ENCODE data around the gene SETD1A. TPM values are rescaled to one million over a fixed set of nuclear protein-coding genes. Genes with fewer than 3 reads are reported as not detected.
"Not testable (repeated sequence)": the region's sequence is repeated elsewhere in the genome, so short reads cannot be mapped to it uniquely, and the experiment has no call there.

Gene SETD1A
- polyA plus RNA-seq, 2 of the 4 experiments (the other 2 are of a cell fraction) = 2.0 to 21.2 TPM

DNA sequence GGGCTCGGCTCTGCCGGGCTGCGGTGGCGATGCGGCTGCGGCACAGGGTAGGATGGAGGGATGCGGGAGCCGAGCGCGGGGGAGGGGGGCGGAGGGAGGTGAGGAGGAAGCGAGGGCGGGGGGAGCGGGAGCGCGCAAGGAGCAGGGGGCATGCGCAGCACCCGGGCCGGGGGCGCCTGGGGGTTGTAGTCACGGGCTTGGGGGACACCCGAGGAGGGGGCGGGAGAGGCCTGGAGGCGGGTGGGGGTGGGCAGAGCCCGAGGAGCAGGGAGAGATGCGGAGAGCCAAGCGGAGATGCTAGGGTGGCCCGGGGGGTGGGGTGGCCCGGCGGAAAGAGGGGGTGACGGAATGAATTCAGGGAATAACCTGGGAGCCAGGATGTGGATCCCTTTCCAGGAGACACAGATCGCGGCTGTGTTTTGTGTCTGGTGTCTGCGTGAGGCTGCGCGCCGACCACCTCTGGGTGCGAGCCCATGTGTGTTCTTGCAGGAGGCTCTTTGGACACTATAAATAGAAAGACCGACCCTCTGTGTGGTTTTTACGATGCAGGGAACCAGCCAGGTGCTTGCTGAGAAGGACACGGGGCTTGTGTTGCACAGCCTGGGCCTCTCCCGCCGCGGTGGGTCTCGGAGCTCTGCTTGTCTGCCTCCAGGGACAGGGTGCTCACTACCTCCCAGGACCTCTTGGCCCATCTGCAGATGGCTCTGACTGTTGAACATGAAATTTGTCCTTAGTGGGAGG lies 53.2 kb downstream of the SETD1A start, which contains the start of gene STX1B:
Gene STX1B, minus strand, starts transcription at position 54 of the 741 bp plus-strand sequence. CDS start 242 bp downstream, outside the sequence.
- ATAC-seq = no peak
- TF ChIP-seq CHD4 (IDR thresholded peaks at IDR 0.05; ENCODE audit: borderline replicate concordance) (no peak), FOXS1 (CRISPR knock-in tag; IDR thresholded peaks at IDR 0.05) (no peak), HOXB13 (CRISPR knock-in tag; IDR thresholded peaks at IDR 0.05; ENCODE audit: low read depth) (no peak), ZFP36 (IDR thresholded peaks at IDR 0.05; ENCODE audit: borderline replicate concordance, partially characterized antibody) (no peak), TP53 (CRISPR knock-in tag; IDR thresholded peaks at IDR 0.05) (no peak), POLR2AphosphoS2 (conservative IDR thresholded peaks at IDR 0.05; ENCODE audit: low read length) (no peak), RAD21 (conservative IDR thresholded peaks at IDR 0.05 in 1 of 2, IDR thresholded peaks at IDR 0.05 in 1 of 2) (no peak), TFCP2L1 (CRISPR knock-in tag; IDR thresholded peaks at IDR 0.05) (no peak), JUN (IDR thresholded peaks at IDR 0.05) (no peak), ESRRA (IDR thresholded peaks at IDR 0.05; ENCODE audit: borderline replicate concordance, low read length) (no peak), FOSL2 (IDR thresholded peaks at IDR 0.05) (no peak), FOSL2 (CRISPR knock-in tag; IDR thresholded peaks at IDR 0.05) (no peak), ZSCAN20 (CRISPR knock-in tag; IDR thresholded peaks at IDR 0.05) (no peak), BHLHE40 (IDR thresholded peaks at IDR 0.05; ENCODE audit: low read depth, low read length) (no peak), FOSB (CRISPR knock-in tag; IDR thresholded peaks at IDR 0.05) (no peak), CHD2 (IDR thresholded peaks at IDR 0.05; ENCODE audit: low read length, partially characterized antibody) (no peak), CBX2 (IDR thresholded peaks at IDR 0.05; ENCODE audit: borderline replicate concordance, low read depth) (no peak), NPAS2 (CRISPR knock-in tag; IDR thresholded peaks at IDR 0.05; ENCODE audit: borderline replicate concordance) (no peak), MAFK (IDR thresholded peaks at IDR 0.05; ENCODE audit: partially characterized antibody) (no peak)
- CTCF ChIA-PET = interaction anchor here (2.6 kb wide), 1 partner anchor 26 kb away, joined by 14 read pairs; the partner anchor contains the start of gene HSD3B7

DNA sequence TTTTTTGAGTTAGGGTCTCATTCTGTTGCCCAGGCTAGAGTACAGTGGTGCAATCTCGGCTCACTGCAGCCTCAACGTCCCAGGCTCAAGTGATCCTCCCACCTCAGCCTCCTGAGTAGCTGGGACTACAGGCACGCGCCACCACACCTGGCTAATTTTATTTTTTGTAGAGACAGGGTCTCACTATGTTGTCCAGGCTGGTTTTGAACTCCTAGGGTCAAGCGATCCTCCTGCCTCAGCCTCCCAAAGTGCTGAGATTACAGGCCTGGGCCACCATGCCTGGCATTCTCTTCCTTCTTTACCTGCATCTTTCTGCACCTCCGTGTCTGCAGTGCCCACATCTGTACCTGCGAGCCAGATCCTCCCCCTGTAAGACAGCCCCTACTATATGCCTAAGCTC lies 54.3 kb downstream of the SETD1A start:
- H3K4me2 ChIP-seq; H3K27ac ChIP-seq; H3K9me3 ChIP-seq; H3K4me3 ChIP-seq; DNase-seq (ENCODE audit: low read depth in 1 of 2, low spot score in 1 of 2); ATAC-seq; FAIRE-seq: not testable (repeated sequence)
- 53% methylated on average over 7 of the region's 7 CpGs for WGBS (ENCODE audit: missing lambda C conversion rate)
- H3K4me1 ChIP-seq = peaks cover 12% of the 10 kb centered on the region
- CTCF ChIA-PET = interaction anchor here (0.6 to 2.6 kb wide), 3 partner anchors 25 to 130 kb away, joined by 3 to 14 read pairs (median 3); partner anchors contain the start of gene HSD3B7
- POLR2A ChIA-PET = interaction anchor here (0.7 to 0.9 kb wide), 2 partner anchors 15 to 130 kb away, joined by 3 to 7 read pairs; no protein-coding TSS in a partner anchor

More for the DNA sequence above, 53.2 kb downstream of the SETD1A start, which contains the start of gene STX1B:
- no peak for FAIRE-seq
- Histone ChIP-seq H3K4me2 (peak within 1 kb of the TSS; percentile 47; the same call in 2 of the 3 replicates), H3K27ac (peak within 1 kb of the TSS in 1 of 2 experiments; percentile 77; a peak in 3 of 6 replicates), H3K4me3 (no peak within 1 kb of the TSS), H3K9me3 (no peaks in the 10 kb centered on the region), H3K4me1 (peaks cover 5% of the 10 kb centered on the region; the same call in 1 of the 3 replicates)
- no peak for DNase-seq (ENCODE audit: low read depth in 1 of 2, low spot score in 1 of 2)
- 79% methylated on average over 17 of the region's 45 CpGs for WGBS (ENCODE audit: missing lambda C conversion rate)
- POLR2A ChIA-PET = no interaction called here

DNA sequence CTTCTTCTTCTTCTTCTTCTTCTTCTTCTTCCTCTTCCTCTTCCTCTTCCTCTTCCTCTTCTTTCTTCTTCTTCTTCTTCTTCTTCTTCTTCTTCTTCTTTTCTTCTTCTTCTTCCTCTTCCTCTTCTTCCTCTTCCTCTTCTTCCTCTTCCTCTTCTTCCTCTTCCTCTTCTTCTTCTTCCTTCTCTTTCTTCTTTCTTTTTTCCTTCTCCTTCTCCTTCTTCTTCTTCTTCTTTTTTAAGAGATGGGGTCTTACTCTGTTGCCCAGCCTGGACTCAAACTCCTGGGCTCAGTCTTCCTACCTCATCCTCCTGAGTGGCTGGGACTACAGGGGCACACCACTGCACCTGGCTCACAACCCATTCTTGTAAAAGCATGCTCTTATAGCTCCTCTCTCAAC lies 55.7 kb downstream of the SETD1A start:
- H3K4me3 ChIP-seq; ATAC-seq; H3K4me1 ChIP-seq; H3K27ac ChIP-seq; H3K4me2 ChIP-seq; POLR2A ChIA-PET; FAIRE-seq; H3K9me3 ChIP-seq; DNase-seq (ENCODE audit: low read depth in 1 of 2, low spot score in 1 of 2): not testable (repeated sequence)
- CTCF ChIA-PET = interaction anchor here (0.9 to 2.6 kb wide), 2 partner anchors 28 to 29 kb away, joined by 4 to 14 read pairs; partner anchors contain the start of gene HSD3B7

DNA sequence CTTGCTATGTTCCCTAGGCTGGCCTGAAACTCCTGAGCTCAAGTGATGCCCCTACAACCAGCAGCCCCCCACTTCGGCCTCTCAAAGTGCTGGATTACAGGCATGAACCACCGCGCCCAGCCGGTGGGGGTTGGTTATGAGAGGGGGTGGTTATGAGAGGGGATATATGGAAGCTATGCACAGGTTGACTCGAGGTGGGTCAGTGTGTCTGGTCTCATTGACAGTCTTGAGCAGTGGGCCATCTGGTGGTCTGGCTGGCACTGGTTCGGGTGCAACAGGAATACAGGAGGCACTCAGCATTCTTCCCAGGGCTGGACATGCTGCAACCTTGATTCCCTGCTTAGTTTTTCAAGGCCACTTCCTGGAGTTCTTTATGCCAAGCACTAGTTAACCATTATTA lies 58.5 kb downstream of the SETD1A start:
- 68% methylated on average over 6 of the region's 6 CpGs for WGBS (ENCODE audit: missing lambda C conversion rate)
- peak; percentile 30 to 76; a peak in 4 of 6 replicates for ATAC-seq
- Histone ChIP-seq H3K27ac (0 out of 6 replicates have a peak overlapping the region, but pooled peaks of 1 of the 2 experiments have one; percentile 9), H3K4me2 (peak overlapping the region; percentile 37; the same call in 1 of the 3 replicates), H3K4me1 (peaks cover 8% of the 10 kb centered on the region; the same call in 2 of the 3 replicates), H3K4me3 (no peak overlapping the region), H3K9me3 (no peaks in the 10 kb centered on the region)
- ChIA-PET CTCF (interaction anchor here (0.7 to 3.0 kb wide), 7 partner anchors 9 to 781 kb away, joined by 3 to 28 read pairs (median 5); partner anchors contain the start of genes HSD3B7 and SETD1A), POLR2A (no interaction called here)
- no peak for FAIRE-seq
- TF ChIP-seq RAD21 (conservative IDR thresholded peaks at IDR 0.05 in 1 of 2, IDR thresholded peaks at IDR 0.05 in 1 of 2) (peak in 1 of 2 experiments; percentile 39; a peak in 2 of 5 replicates), HOXB5 (CRISPR knock-in tag; IDR thresholded peaks at IDR 0.05) (no peak)
- TF ChIP-seq, protein P1, sequence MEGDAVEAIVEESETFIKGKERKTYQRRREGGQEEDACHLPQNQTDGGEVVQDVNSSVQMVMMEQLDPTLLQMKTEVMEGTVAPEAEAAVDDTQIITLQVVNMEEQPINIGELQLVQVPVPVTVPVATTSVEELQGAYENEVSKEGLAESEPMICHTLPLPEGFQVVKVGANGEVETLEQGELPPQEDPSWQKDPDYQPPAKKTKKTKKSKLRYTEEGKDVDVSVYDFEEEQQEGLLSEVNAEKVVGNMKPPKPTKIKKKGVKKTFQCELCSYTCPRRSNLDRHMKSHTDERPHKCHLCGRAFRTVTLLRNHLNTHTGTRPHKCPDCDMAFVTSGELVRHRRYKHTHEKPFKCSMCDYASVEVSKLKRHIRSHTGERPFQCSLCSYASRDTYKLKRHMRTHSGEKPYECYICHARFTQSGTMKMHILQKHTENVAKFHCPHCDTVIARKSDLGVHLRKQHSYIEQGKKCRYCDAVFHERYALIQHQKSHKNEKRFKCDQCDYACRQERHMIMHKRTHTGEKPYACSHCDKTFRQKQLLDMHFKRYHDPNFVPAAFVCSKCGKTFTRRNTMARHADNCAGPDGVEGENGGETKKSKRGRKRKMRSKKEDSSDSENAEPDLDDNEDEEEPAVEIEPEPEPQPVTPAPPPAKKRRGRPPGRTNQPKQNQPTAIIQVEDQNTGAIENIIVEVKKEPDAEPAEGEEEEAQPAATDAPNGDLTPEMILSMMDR (IDR thresholded peaks at IDR 0.05) = peak; percentile 17; the same call in 2 of the 3 replicates
- peak in 1 of 2 experiments; percentile 50 for DNase-seq (ENCODE audit: low read depth in 1 of 2, low spot score in 1 of 2)

DNA sequence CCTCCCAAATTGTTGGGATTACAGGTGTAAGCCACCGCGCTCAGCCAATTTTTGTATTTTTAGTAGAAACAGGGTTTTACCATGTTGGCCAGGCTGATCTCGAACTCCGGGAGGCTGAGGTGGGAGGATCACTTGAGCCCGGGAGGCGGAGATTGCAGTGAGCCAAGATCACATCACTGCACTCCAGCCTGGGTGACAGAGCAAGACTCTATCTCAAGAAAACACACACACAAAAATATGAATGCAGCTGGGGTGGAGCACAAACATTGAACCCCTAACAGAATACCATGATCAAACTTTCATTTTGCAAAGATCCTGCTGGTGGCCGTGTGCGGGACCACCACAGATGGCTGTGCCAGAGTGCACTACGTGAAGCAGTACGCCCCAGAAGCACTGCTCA lies 60.2 kb downstream of the SETD1A start:
- H3K4me3 ChIP-seq; H3K4me1 ChIP-seq; H3K9me3 ChIP-seq; POLR2A ChIA-PET; H3K4me2 ChIP-seq; ATAC-seq; DNase-seq (ENCODE audit: low read depth in 1 of 2, low spot score in 1 of 2); FAIRE-seq; H3K27ac ChIP-seq: not testable (repeated sequence)
- WGBS (ENCODE audit: missing lambda C conversion rate) = 88% methylated on average over 10 of the region's 10 CpGs
- CTCF ChIA-PET = interaction anchor here (0.6 kb wide), 1 partner anchor 223 kb away, joined by 3 read pairs; no protein-coding TSS in a partner anchor

Data from A549 (cell line).